Measurements from ENCODE around the gene CNR2. TPM values are rescaled to one million over a fixed set of nuclear protein-coding genes. Genes with fewer than 3 reads are reported as not detected.
A peak's percentile ranks its signal among the peaks of the same experiment; 100 is the strongest.

CNR2 gene
- polyA plus RNA-seq, 2 of the 4 experiments (the other 2 are of a cell fraction), result not detected

- TF ChIP-seq RARB (CRISPR knock-in tag; IDR thresholded peaks at IDR 0.05) (no peak), KDM1A (IDR thresholded peaks at IDR 0.05; ENCODE audit: low read depth) (no peak), RFX5 (IDR thresholded peaks at IDR 0.05) (no peak)
These were observed 11.4 kb upstream of the CNR2 start (continued) for GRCh38 chr1:23924601-23925000.

DNA sequence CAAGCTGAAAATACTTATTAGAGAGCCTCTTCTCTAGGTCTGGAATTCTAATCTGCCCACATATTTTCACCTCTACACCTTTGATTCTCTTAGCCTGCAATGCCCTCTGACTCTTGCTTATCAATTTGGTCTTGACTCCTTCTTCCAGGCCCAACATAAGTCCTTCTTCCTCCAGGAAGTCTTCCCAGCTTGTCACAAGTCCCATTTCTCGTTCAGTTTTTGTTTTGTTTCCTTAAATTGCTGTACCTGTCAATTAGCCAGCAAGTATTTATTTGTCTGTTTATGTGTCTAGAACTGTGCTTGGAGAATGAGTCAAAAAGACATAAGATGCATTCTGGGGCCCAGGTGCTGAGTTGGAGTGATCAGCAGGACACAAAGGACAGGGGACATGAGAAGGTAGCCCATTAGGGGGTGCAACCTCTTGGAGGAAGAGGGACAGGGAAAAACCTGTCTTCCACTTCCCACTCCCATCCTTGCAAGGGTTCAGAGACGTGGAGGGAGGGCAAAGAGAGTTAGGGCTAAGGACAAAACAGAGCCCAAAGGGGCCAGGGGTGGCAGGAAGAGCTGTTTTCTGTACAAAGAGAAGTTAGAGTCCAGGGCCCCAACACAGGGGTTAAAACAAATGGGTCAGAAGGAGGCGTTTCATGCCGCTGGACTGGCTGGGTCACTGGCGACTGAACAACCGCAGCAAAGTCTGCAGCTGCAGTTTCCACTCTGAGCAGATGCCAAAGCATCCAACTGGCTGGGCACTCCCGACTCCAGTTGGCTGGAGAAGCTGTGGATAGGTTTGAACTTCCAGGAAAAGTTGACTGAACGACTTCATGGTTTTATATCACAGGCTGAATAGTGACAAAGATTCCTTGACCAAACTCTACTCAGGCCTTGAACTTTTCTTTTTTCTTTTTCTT lies 10.7 kb upstream of the CNR2 start:
- no peak for ATAC-seq
- WGBS (ENCODE audit: missing lambda C conversion rate), result 69% methylated on average over 8 of the region's 8 CpGs

DNA sequence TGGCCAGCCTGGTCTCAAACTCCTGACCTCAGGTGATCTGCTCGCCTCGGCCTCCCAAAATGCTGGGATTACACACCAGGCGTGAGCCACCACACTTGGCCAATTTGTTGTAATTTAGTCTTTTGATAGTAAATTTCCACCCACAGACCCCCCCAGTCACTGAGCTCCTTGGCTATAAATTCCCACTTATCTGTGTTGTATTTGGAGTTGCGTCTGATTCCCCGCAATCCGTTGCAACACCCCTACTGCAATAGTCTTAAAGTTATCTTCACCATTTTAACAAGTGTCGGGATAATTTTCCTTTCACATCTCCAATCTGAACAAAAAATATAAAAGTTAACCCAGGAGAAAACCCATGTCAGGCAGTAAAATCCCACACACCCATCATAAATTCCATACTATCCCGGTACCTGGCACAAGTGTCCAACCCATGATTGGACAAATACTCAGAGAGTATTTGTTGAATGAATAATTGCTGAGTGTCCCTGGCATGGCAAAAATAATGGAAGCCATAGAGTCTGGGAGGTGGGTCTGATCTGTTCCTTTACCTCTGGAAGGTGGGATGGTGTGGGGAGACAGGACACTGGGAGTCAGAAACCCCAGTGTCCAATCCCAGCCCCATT lies 9.3 kb upstream of the CNR2 start:
- no peak overlapping the region for H3K27ac ChIP-seq
- WGBS (ENCODE audit: missing lambda C conversion rate), result 87% methylated on average over 8 of the region's 8 CpGs
- no peak for ATAC-seq
- peaks cover 21% of the 10 kb centered on the region for H3K4me1 ChIP-seq
- FAIRE-seq, result no peak
- no peaks in the 10 kb centered on the region for H3K9me3 ChIP-seq
- TF ChIP-seq BHLHE40 (IDR thresholded peaks at IDR 0.05; ENCODE audit: low read depth, low read length) (no peak), SMC3 (IDR thresholded peaks at IDR 0.05) (no peak), USF2 (IDR thresholded peaks at IDR 0.05) (no peak), RAD21 (conservative IDR thresholded peaks at IDR 0.05 in 1 of 2, IDR thresholded peaks at IDR 0.05 in 1 of 2) (no peak), HOXB13 (CRISPR knock-in tag; IDR thresholded peaks at IDR 0.05; ENCODE audit: low read depth) (no peak), HOXB5 (CRISPR knock-in tag; IDR thresholded peaks at IDR 0.05) (no peak), EHMT2 (IDR thresholded peaks at IDR 0.05; ENCODE audit: low read depth) (no peak)
- TF ChIP-seq, protein P1, sequence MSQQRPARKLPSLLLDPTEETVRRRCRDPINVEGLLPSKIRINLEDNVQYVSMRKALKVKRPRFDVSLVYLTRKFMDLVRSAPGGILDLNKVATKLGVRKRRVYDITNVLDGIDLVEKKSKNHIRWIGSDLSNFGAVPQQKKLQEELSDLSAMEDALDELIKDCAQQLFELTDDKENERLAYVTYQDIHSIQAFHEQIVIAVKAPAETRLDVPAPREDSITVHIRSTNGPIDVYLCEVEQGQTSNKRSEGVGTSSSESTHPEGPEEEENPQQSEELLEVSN (IDR thresholded peaks at IDR 0.05; ENCODE audit: borderline replicate concordance, low read depth), result no peak
- ChIA-PET POLR2A (no interaction called here), CTCF (no interaction called here)
- no peak overlapping the region for H3K4me2 ChIP-seq
- DNase-seq (ENCODE audit: low read depth in 1 of 2, low spot score in 1 of 2), result no peak
- H3K4me3 ChIP-seq, result no peak overlapping the region

More for the DNA sequence above, 10.7 kb upstream of the CNR2 start:
- H3K4me1 ChIP-seq, result peaks cover 21% of the 10 kb centered on the region
- no peak for DNase-seq (ENCODE audit: low read depth in 1 of 2, low spot score in 1 of 2)
- POLR2A ChIA-PET, result no interaction called here
- TF ChIP-seq, protein P2, sequence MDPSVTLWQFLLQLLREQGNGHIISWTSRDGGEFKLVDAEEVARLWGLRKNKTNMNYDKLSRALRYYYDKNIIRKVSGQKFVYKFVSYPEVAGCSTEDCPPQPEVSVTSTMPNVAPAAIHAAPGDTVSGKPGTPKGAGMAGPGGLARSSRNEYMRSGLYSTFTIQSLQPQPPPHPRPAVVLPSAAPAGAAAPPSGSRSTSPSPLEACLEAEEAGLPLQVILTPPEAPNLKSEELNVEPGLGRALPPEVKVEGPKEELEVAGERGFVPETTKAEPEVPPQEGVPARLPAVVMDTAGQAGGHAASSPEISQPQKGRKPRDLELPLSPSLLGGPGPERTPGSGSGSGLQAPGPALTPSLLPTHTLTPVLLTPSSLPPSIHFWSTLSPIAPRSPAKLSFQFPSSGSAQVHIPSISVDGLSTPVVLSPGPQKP (IDR thresholded peaks at IDR 0.05; ENCODE audit: low read depth, low read length), result no peak
- peak; percentile 28 for TF ChIP-seq ZFP36 (IDR thresholded peaks at IDR 0.05; ENCODE audit: borderline replicate concordance, partially characterized antibody)
- no peak for FAIRE-seq
- H3K4me3 ChIP-seq, result no peak overlapping the region
- H3K4me2 ChIP-seq, result no peak overlapping the region
- CTCF ChIA-PET, result interaction anchor here (0.8 kb wide), 1 partner anchor 10 kb away, joined by 3 read pairs; the partner anchor contains the start of gene CNR2
- no peak overlapping the region for H3K27ac ChIP-seq
- no peaks in the 10 kb centered on the region for H3K9me3 ChIP-seq

GRCh38 chr1:23916209-23917131 lies 3.3 kb upstream of the CNR2 start:
- no peak overlapping the region for H3K4me2 ChIP-seq
- H3K4me3 ChIP-seq, result no peak overlapping the region
- H3K9me3 ChIP-seq, result no peaks in the 10 kb centered on the region
- DNase-seq (ENCODE audit: low read depth in 1 of 2, low spot score in 1 of 2) (peak; percentile 57 to 81), ATAC-seq (peak; percentile 96 to 97), FAIRE-seq (no peak)
- H3K4me1 ChIP-seq, result peaks cover 16% of the 10 kb centered on the region
- 49% methylated on average over 12 of the region's 12 CpGs for WGBS (ENCODE audit: missing lambda C conversion rate)
- POLR2A ChIA-PET, result interaction anchor here (0.5 to 1.0 kb wide), 2 partner anchors 120 to 144 kb away, joined by 3 read pairs; no protein-coding TSS in a partner anchor
- CTCF ChIA-PET, result interaction anchor here (0.5 to 2.8 kb wide), 35 partner anchors 12 to 235 kb away, joined by 3 to 22 read pairs (median 3); partner anchors contain the start of genes FUCA1 and LYPLA2
- H3K27ac ChIP-seq, result peak overlapping the region in 1 of 2 experiments; percentile 63; a peak in 2 of 6 replicates
- TF ChIP-seq, protein P1 (IDR thresholded peaks at IDR 0.05; ENCODE audit: borderline replicate concordance, low read depth), result no peak
- TF ChIP-seq, protein P3, sequence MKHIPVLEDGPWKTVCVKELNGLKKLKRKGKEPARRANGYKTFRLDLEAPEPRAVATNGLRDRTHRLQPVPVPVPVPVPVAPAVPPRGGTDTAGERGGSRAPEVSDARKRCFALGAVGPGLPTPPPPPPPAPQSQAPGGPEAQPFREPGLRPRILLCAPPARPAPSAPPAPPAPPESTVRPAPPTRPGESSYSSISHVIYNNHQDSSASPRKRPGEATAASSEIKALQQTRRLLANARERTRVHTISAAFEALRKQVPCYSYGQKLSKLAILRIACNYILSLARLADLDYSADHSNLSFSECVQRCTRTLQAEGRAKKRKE (CRISPR knock-in tag; IDR thresholded peaks at IDR 0.05; ENCODE audit: low read depth), result no peak
- TF ChIP-seq SMC3 (IDR thresholded peaks at IDR 0.05) (peak; percentile 50), ZNF302 (CRISPR knock-in tag; IDR thresholded peaks at IDR 0.05) (no peak), KDM5A (IDR thresholded peaks at IDR 0.05) (no peak), GATA3 (IDR thresholded peaks at IDR 0.05; ENCODE audit: borderline replicate concordance) (no peak), POLR2A (IDR thresholded peaks at IDR 0.05; ENCODE audit: low read length) (no peak), CBX2 (IDR thresholded peaks at IDR 0.05; ENCODE audit: borderline replicate concordance, low read depth) (no peak), EHF (CRISPR knock-in tag; IDR thresholded peaks at IDR 0.05) (no peak), CHD4 (IDR thresholded peaks at IDR 0.05; ENCODE audit: borderline replicate concordance) (no peak), NPAS2 (CRISPR knock-in tag; IDR thresholded peaks at IDR 0.05; ENCODE audit: borderline replicate concordance) (no peak)
- TF ChIP-seq, protein P4, sequence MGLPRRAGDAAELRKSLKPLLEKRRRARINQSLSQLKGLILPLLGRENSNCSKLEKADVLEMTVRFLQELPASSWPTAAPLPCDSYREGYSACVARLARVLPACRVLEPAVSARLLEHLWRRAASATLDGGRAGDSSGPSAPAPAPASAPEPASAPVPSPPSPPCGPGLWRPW (IDR thresholded peaks at IDR 0.05), result no peak

Data from A549 (cell line).